Ascending aorta (tissue), 2 donors: ENCODE data around the gene WDR54. TPM values are rescaled to one million over a fixed set of nuclear protein-coding genes. Genes with fewer than 3 reads are reported as not detected.
A peak's percentile ranks its signal among the peaks of the same experiment; 100 is the strongest.

Experiments
- DNase-seq, 2 donors: peaks; one replicate each; pipeline ENCODE4 v3.0.0-alpha.2; 2019; ENCODE audit warnings: low spot score in 2 of 2
- H3K27ac ChIP-seq, 2 donors: fragments of 200-600 bp; sonication (generic); one replicate each; pipeline ENCODE4 v1.5.1; 2016 to 2017; ENCODE audit warnings: mild to moderate bottlenecking in 1 of 2
- H3K27me3 ChIP-seq: fragments of 200-600 bp; sonication (generic); one replicate; pipeline ENCODE4 v1.5.1; 2017
- H3K36me3 ChIP-seq, 2 donors: fragments of 200-600 bp; sonication (generic); one replicate each; pipeline ENCODE4 v1.5.1; 2016
- H3K4me1 ChIP-seq, 2 donors: fragments of 200-600 bp; sonication (generic); one replicate each; pipeline ENCODE4 v1.5.1; 2016 to 2017; ENCODE audit warnings: mild to moderate bottlenecking in 1 of 2
- H3K4me3 ChIP-seq, 2 donors: fragments of 200-600 bp; sonication (generic); one replicate each; pipeline ENCODE4 v1.5.1; 2016 to 2017; ENCODE audit warnings: mild to moderate bottlenecking in 1 of 2
- H3K9me3 ChIP-seq, 2 donors: fragments of 200-600 bp; sonication (generic); one replicate each; pipeline ENCODE4 v1.5.1; 2016
- CTCF ChIP-seq, 3 experiments: fragments of 200-600 bp in 2 of 3; fragments of 450-650 bp in 1 of 3; sonication (generic) in 2 of 3; IDR thresholded peaks; one replicate each; pipeline ENCODE4 v1.5.1; 2016 to 2019; ENCODE audit warnings: antibody characterized with exemption in 3 of 3, mild to moderate bottlenecking in 1 of 3, moderate library complexity in 1 of 3
- intact Hi-C: fragments of 100-400 bp; cut with DNase I; formaldehyde crosslinking; loops from one replicate; pipeline ENCODE4 v1.15.1; 2023
- total RNA-seq: library from RNA; depleted of rRNA; stranded (reverse); fragments of >200 nt; gene quantifications from one replicate; pipeline ENCODE4 v1.1.0, GENCODE V29; 2016

WDR54 gene
- total RNA-seq, 1 donor from 2014 or later = 5.5 TPM

- H3K27ac ChIP-seq = peak overlapping the region; percentile 1 to 41
Observed at GRCh38 chr2:74414881-74415761, 6.4 kb upstream of the WDR54 start.

GRCh38 chr2:74415762-74416395 lies 5.7 kb upstream of the WDR54 start:
- TF ChIP-seq CTCF (IDR thresholded peaks at IDR 0.05) = no peak
- Histone ChIP-seq H3K27ac (no peak overlapping the region), H3K27me3 (no peaks in the 10 kb centered on the region), H3K36me3 (no peaks in the 10 kb centered on the region), H3K4me1 (peaks cover 5 to 9% of the 10 kb centered on the region in 2 donors), H3K4me3 (peak overlapping the region; percentile 49 to 84), H3K9me3 (no peaks in the 10 kb centered on the region)
- peak in 1 of 2 donors; percentile 64 for DNase-seq
- intact Hi-C loops = no loop called here

More at GRCh38 chr2:74414881-74415761, 6.4 kb upstream of the WDR54 start:
- peaks cover 5 to 9% of the 10 kb centered on the region in 2 donors for H3K4me1 ChIP-seq
- H3K36me3 ChIP-seq = no peaks in the 10 kb centered on the region
- no peaks in the 10 kb centered on the region for H3K9me3 ChIP-seq
- peak overlapping the region; percentile 49 to 84 for H3K4me3 ChIP-seq
- H3K27me3 ChIP-seq = no peaks in the 10 kb centered on the region
- TF ChIP-seq CTCF (IDR thresholded peaks at IDR 0.05) = peak in 2 of 3 experiments; percentile 14 to 48
- DNase-seq = peak in 1 of 2 donors; percentile 80
- intact Hi-C loops = no loop called here

DNA sequence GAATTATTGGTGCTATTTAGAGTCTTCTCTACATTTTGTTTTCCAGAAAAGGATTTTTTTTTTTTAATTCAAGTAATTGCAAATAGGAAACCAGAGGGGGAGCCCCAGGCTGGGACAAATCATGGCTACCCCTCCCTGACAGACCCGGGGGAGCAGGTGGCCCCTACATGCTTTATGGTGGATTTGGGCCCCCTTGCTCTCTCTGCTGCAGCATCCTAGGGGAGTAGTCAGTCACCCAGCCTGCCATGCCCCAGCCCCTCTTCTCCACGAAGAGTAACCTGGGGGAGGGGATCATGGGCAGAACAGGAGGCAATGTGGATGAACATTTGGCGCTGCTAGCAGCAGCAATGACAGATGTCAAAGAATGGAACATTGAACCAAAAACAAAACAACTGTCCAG lies 4.8 kb upstream of the WDR54 start:
- no peak for TF ChIP-seq CTCF (IDR thresholded peaks at IDR 0.05)
- intact Hi-C loops = no loop called here
- peak in 1 of 2 donors; percentile 60 for DNase-seq
- peaks cover 5 to 9% of the 10 kb centered on the region in 2 donors for H3K4me1 ChIP-seq
- no peak overlapping the region for H3K27ac ChIP-seq
- H3K9me3 ChIP-seq = no peaks in the 10 kb centered on the region
- no peaks in the 10 kb centered on the region for H3K27me3 ChIP-seq
- no peak overlapping the region for H3K4me3 ChIP-seq
- H3K36me3 ChIP-seq = no peaks in the 10 kb centered on the region

DNA sequence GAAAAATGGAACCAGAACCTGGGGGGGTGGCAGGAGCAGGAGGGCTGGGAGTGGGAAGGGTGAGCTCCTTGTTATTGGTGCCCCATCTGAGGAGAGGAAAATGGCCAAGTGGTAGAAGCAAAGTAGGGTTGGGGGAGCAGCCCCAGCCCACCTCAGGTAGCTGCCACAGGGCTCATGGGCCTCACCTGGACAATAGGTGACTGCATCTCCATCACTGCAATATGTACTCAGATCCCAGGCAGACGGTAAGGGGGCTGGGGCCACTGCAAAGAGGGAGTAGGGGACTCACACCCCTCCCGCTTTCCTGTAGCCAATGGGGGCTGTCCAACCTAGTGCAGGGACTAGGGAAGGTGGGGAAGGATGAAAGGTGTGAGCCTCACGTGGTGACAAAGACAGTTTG lies 4.3 kb upstream of the WDR54 start:
- intact Hi-C loops = no loop called here
- no peak overlapping the region for H3K4me3 ChIP-seq
- H3K9me3 ChIP-seq = no peaks in the 10 kb centered on the region
- H3K27me3 ChIP-seq = no peaks in the 10 kb centered on the region
- H3K27ac ChIP-seq = no peak overlapping the region
- peak in 1 of 2 donors; percentile 53 for DNase-seq
- TF ChIP-seq CTCF (IDR thresholded peaks at IDR 0.05) = no peak
- H3K36me3 ChIP-seq = no peaks in the 10 kb centered on the region
- peaks cover 5 to 12% of the 10 kb centered on the region in 2 donors for H3K4me1 ChIP-seq

DNA sequence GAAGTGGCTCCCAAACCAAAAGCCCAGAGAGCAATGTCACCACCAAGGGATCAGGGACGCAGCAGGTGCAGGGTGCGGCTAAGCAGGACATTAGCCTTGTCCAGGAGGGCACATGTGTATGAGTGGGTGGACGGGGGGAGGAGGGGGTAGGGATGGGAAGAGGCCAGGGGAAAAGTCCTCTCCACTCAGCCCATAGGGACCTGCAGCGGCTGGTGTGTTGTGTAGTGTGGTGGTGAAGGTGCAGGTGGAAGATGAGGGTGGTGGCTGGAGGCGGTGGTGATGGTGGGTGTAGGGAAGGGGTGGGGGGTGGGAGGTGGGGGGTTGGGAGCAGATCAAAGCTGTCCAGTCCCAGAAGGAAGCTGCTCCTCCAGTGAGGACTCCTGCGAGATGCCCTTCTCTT lies 3.8 kb upstream of the WDR54 start:
- intact Hi-C loops = no loop called here
- peaks cover 5 to 12% of the 10 kb centered on the region in 2 donors for H3K4me1 ChIP-seq
- no peaks in the 10 kb centered on the region for H3K36me3 ChIP-seq
- H3K9me3 ChIP-seq = no peaks in the 10 kb centered on the region
- no peak overlapping the region for H3K27ac ChIP-seq
- no peak for TF ChIP-seq CTCF (IDR thresholded peaks at IDR 0.05)
- H3K27me3 ChIP-seq = no peaks in the 10 kb centered on the region
- no peak for DNase-seq
- H3K4me3 ChIP-seq = no peak overlapping the region
